H9 (cell line): ENCODE data around the gene GRK4. TPM values are rescaled to one million over a fixed set of nuclear protein-coding genes. Genes with fewer than 3 reads are reported as not detected.

Experiments used
- DNase-seq: peaks from one replicate; pipeline ENCODE4 v3.0.0-alpha.2; 2017
- H2AFZ ChIP-seq: one replicate; pipeline ENCODE4 v1.6.1; 2013; ENCODE audit warnings: mild to moderate bottlenecking, low read length, control low read depth, moderate library complexity
- H2AK5ac ChIP-seq: 2 replicates; pipeline ENCODE4 v1.6.1; 2013; ENCODE audit warnings: low read length, control low read depth, mixed read lengths; ENCODE audit not compliant: insufficient read length
- H2BK120ac ChIP-seq: one replicate; pipeline ENCODE4 v1.6.1; 2013; ENCODE audit warnings: low read depth, mild to moderate bottlenecking, low read length, control low read depth, inconsistent platforms; ENCODE audit not compliant: poor library complexity, severe bottlenecking
- H2BK12ac ChIP-seq: 2 replicates; pipeline ENCODE4 v1.6.1; 2013; ENCODE audit warnings: low read length, control low read depth, mixed read lengths, low read depth; ENCODE audit not compliant: insufficient read length
- H2BK15ac ChIP-seq: 2 replicates; pipeline ENCODE4 v1.6.1; 2013; ENCODE audit warnings: low read depth, low read length, control low read depth
- H2BK20ac ChIP-seq: one replicate; pipeline ENCODE4 v1.6.1; 2013; ENCODE audit warnings: low read depth, mild to moderate bottlenecking, low read length, control low read depth, inconsistent platforms; ENCODE audit not compliant: poor library complexity, severe bottlenecking
- H2BK5ac ChIP-seq: 2 replicates; pipeline ENCODE4 v1.6.1; 2013; ENCODE audit warnings: low read length, control low read depth, mixed read lengths; ENCODE audit not compliant: insufficient read length
- H3K14ac ChIP-seq: 2 replicates; pipeline ENCODE4 v1.6.1; 2013; ENCODE audit warnings: low read length, control low read depth; ENCODE audit not compliant: insufficient read depth
- H3K18ac ChIP-seq: 2 replicates; pipeline ENCODE4 v1.6.1; 2013; ENCODE audit warnings: low read depth, mild to moderate bottlenecking, mixed read lengths, low read length, control low read depth; ENCODE audit not compliant: insufficient read length
- H3K23ac ChIP-seq: 2 replicates; pipeline ENCODE4 v1.6.1; 2013; ENCODE audit warnings: low read length, control low read depth, mixed read lengths, low read depth; ENCODE audit not compliant: insufficient read length
- H3K23me2 ChIP-seq: 2 replicates; pipeline ENCODE4 v1.6.1; 2013; ENCODE audit warnings: low read depth, mild to moderate bottlenecking, mixed read lengths, low read length, control low read depth; ENCODE audit not compliant: insufficient read length, poor library complexity, severe bottlenecking
- H3K27ac ChIP-seq: 2 replicates; pipeline ENCODE4 v1.5.1; 2013; ENCODE audit warnings: low read length, control low read depth, mixed read lengths, low read depth; ENCODE audit not compliant: insufficient read length
- H3K27me3 ChIP-seq: 2 replicates; pipeline ENCODE4 v1.6.1; 2013; ENCODE audit warnings: low read length, control low read depth, inconsistent platforms; ENCODE audit not compliant: insufficient read depth
- H3K4ac ChIP-seq: 2 replicates; pipeline ENCODE4 v1.6.1; 2013; ENCODE audit warnings: low read depth, mild to moderate bottlenecking, control low read depth, inconsistent platforms, low read length, moderate library complexity
- H3K4me1 ChIP-seq: 2 replicates; pipeline ENCODE4 v1.6.1; 2013; ENCODE audit warnings: low read length, control low read depth, inconsistent platforms; ENCODE audit not compliant: insufficient read depth
- H3K4me2 ChIP-seq: 2 replicates; pipeline ENCODE4 v1.6.1; 2013; ENCODE audit warnings: low read length, control low read depth, mixed read lengths; ENCODE audit not compliant: insufficient read length, insufficient read depth
- H3K56ac ChIP-seq: 2 replicates; pipeline ENCODE4 v1.6.1; 2013; ENCODE audit warnings: low read depth, mild to moderate bottlenecking, mixed read lengths, low read length, control low read depth; ENCODE audit not compliant: insufficient read length
- H3K79me1 ChIP-seq: 2 replicates; pipeline ENCODE4 v1.6.1; 2013; ENCODE audit warnings: low read depth, mild to moderate bottlenecking, moderate library complexity, low read length, control low read depth, inconsistent platforms; ENCODE audit not compliant: insufficient read depth, poor library complexity, severe bottlenecking
- H3K79me2 ChIP-seq: 2 replicates; pipeline ENCODE4 v1.6.1; 2013; ENCODE audit warnings: low read length, control low read depth, inconsistent platforms; ENCODE audit not compliant: insufficient read depth
- H3K9ac ChIP-seq: 2 replicates; pipeline ENCODE4 v1.6.1; 2013; ENCODE audit warnings: low read length, control low read depth, mixed read lengths; ENCODE audit not compliant: insufficient read length; ENCODE audit errors: extremely low read depth
- H3K9me3 ChIP-seq: one replicate; pipeline ENCODE4 v1.6.1; 2013; ENCODE audit warnings: low read depth, low read length, inconsistent platforms; ENCODE audit not compliant: control insufficient read depth
- H3T11ph ChIP-seq: one replicate; pipeline ENCODE4 v1.6.1; 2013; ENCODE audit warnings: mild to moderate bottlenecking, low read length, control low read depth, inconsistent platforms
- H4K20me1 ChIP-seq: one replicate; pipeline ENCODE4 v1.6.1; 2013; ENCODE audit not compliant: control insufficient read depth, insufficient read length, insufficient read depth
- H4K5ac ChIP-seq: 2 replicates; pipeline ENCODE4 v1.6.1; 2013; ENCODE audit warnings: low read depth, mild to moderate bottlenecking, mixed read lengths, low read length, control low read depth; ENCODE audit not compliant: insufficient read length
- H4K8ac ChIP-seq: replicated peaks from 2 replicates; pipeline ENCODE4 v1.6.1; 2013; ENCODE audit warnings: low read length, control low read depth, mixed read lengths, low read depth; ENCODE audit not compliant: insufficient read length
- H4K91ac ChIP-seq: 2 replicates; pipeline ENCODE4 v1.6.1; 2013; ENCODE audit warnings: low read depth, mild to moderate bottlenecking, moderate library complexity, mixed read lengths, low read length, control low read depth; ENCODE audit not compliant: insufficient read length
- H3K27ac Mint-ChIP-seq, 3 experiments: 2 replicates in 2 of 3; 3 replicates in 1 of 3; pipeline ENCODE4 v1.8.0; 2020 to 2021; ENCODE audit warnings: mixed read lengths in 3 of 3, mild to moderate bottlenecking in 1 of 3, moderate library complexity in 1 of 3
- H3K27me3 Mint-ChIP-seq: 2 replicates; pipeline ENCODE4 v1.8.0; 2021; ENCODE audit warnings: low read depth, mild to moderate bottlenecking, moderate library complexity, mixed read lengths
- H3K36me3 Mint-ChIP-seq, 3 experiments: 2 replicates in 2 of 3; 3 replicates in 1 of 3; pipeline ENCODE4 v1.8.0; 2020 to 2021; ENCODE audit warnings: low read depth in 3 of 3, mixed read lengths in 3 of 3; ENCODE audit not compliant: insufficient read depth in 1 of 3
- H3K4me1 Mint-ChIP-seq, 2 experiments: 2 replicates each; pipeline ENCODE4 v1.8.0; 2020; ENCODE audit warnings: mixed read lengths in 2 of 2
- H3K4me3 Mint-ChIP-seq, 2 experiments: 2 replicates in 1 of 2; 3 replicates in 1 of 2; pipeline ENCODE4 v1.8.0; 2020 to 2021; ENCODE audit warnings: mild to moderate bottlenecking in 2 of 2, mixed read lengths in 2 of 2, moderate library complexity in 1 of 2
- H3K9me3 Mint-ChIP-seq, 2 experiments: 2 replicates in 1 of 2; 3 replicates in 1 of 2; pipeline ENCODE4 v1.8.0; 2020; ENCODE audit warnings: mild to moderate bottlenecking in 2 of 2, mixed read lengths in 2 of 2, moderate library complexity in 1 of 2
- CTCF ChIP-seq: fragments of 200-600 bp; sonication (generic); conservative IDR thresholded peaks from 3 replicates; pipeline ENCODE4 v1.8.0; 2021; ENCODE audit warnings: antibody characterized with exemption, mild to moderate bottlenecking
- WGBS: extraction: QIAGEN DNeasy Blood & Tissue Kit; methylation state at CpG from one replicate; pipeline ENCODE4 v1.1.7; 2013; ENCODE audit warnings: missing lambda C conversion rate, low lambda C conversion rate, mixed read lengths; ENCODE audit not compliant: insufficient read length; ENCODE audit errors: extremely low coverage; 5-methylcytosine and 5-hydroxymethylcytosine counted together
- total RNA-seq: library from RNA; stranded (reverse); gene quantifications from 2 replicates; pipeline ENCODE4 v1.2.1, GENCODE V29; 2021

GRK4 gene
- total RNA-seq, 1 experiment from 2014 or later, result 4.8 TPM

GRCh38 chr4:2971275-2971674, 7.9 kb downstream of the GRK4 start:
- H3K27ac Mint-ChIP-seq, result no peak overlapping the region
- peaks cover 4% of the 10 kb centered on the region in 2 experiments; a peak in 3 of 4 replicates for H3K4me1 Mint-ChIP-seq
- Histone ChIP-seq H2BK120ac (no peak overlapping the region), H2AFZ (no peak overlapping the region), H3K56ac (no peak overlapping the region), H2BK15ac (no peak overlapping the region), H4K8ac (no peak overlapping the region), H3K23ac (no peak overlapping the region), H2BK12ac (no peak overlapping the region), H2BK20ac (no peak overlapping the region), H3K9ac (no peak overlapping the region), H4K5ac (no peak overlapping the region), H4K91ac (no peak overlapping the region), H3K27me3 (no peaks in the 10 kb centered on the region), H2BK5ac (no peak overlapping the region), H2AK5ac (no peak overlapping the region), H3K27ac (no peak overlapping the region), H3K23me2 (no peaks in the 10 kb centered on the region), H3K14ac (no peak overlapping the region), H3K18ac (no peak overlapping the region), H3K4me1 (no peaks in the 10 kb centered on the region), H4K20me1 (no peaks in the 10 kb centered on the region), H3K4ac (no peak overlapping the region), H3K79me1 (no peaks in the 10 kb centered on the region), H3K4me2 (no peak overlapping the region), H3K79me2 (no peaks in the 10 kb centered on the region), H3T11ph (no peak overlapping the region), H3K9me3 (no peaks in the 10 kb centered on the region)
- peaks cover 0 to 2% (median 0%) of the 10 kb centered on the region in 3 experiments; a peak in 1 of 7 replicates for H3K36me3 Mint-ChIP-seq
- DNase-seq, result no peak
- no peaks in the 10 kb centered on the region; a peak in 2 of 5 replicates for H3K9me3 Mint-ChIP-seq
- H3K4me3 Mint-ChIP-seq, result no peak overlapping the region
- no peaks in the 10 kb centered on the region for H3K27me3 Mint-ChIP-seq
- no peak for TF ChIP-seq CTCF
- no CpG with 5 or more reads among the region's 3 CpGs for WGBS
